GM12878 (cell line): ENCODE data around the gene SRSF2. TPM values are rescaled to one million over a fixed set of nuclear protein-coding genes. Genes with fewer than 3 reads are reported as not detected.

Experiments
- ATAC-seq: fragments of 200-7000 bp; cut with Tn5 transposase; 3 replicates; pipeline ENCODE4 v1.9.1; 2020; ENCODE audit warnings: mild to moderate bottlenecking, moderate library complexity
- BruUV-seq: library from RNA; stranded (reverse); fragments of 400-500 nt; replicated peaks from 2 replicates; lab custom pipeline; 2021; lab: Mats Ljungman, UMichigan
- CTCF ChIA-PET: fragments of 300-600 bp; sonication (Branson Sonifier 250); formaldehyde crosslinking; extraction: SDS; loops from one replicate; lab custom pipeline; 2021; ENCODE audit warnings: inconsistent platforms; lab: Yijun Ruan, JAX
- POLR2A ChIA-PET: fragments of 350-600 bp; formaldehyde crosslinking; extraction: SDS; loops from one replicate; lab custom pipeline; 2021; ENCODE audit warnings: inconsistent platforms; lab: Charles Lee
- RAD21 ChIA-PET: fragments of 300-600 bp; sonication (Branson Sonifier 250); formaldehyde crosslinking; loops from one replicate; lab custom pipeline; 2023; ENCODE audit warnings: antibody characterized with exemption; ENCODE audit not compliant: unreplicated experiment; lab: Charles Lee
- SMC1A ChIA-PET: fragments of 300-600 bp; sonication (Branson Sonifier 250); formaldehyde crosslinking; loops from one replicate; lab custom pipeline; 2023; ENCODE audit not compliant: unreplicated experiment, uncharacterized antibody; lab: Charles Lee
- DNase-seq: peaks from one replicate; pipeline ENCODE4 v3.0.0-alpha.2; 2011; ENCODE audit warnings: low read depth, low spot score
- FAIRE-seq: peaks from 3 replicates; lab custom pipeline; 2011; peaks lifted over from hg19 to GRCh38; lab: Jason Lieb, UNC
- H2AFZ ChIP-seq: 2 replicates; pipeline ENCODE4 v1.6.0; 2011; ENCODE audit warnings: low read depth, low read length, control low read depth; ENCODE audit not compliant: control insufficient read depth
- H3K27ac ChIP-seq: 2 replicates; pipeline ENCODE4 v1.5.1; 2011; ENCODE audit warnings: control low read depth; ENCODE audit not compliant: control insufficient read depth, insufficient read depth
- H3K27me3 ChIP-seq, 2 experiments: replicated peaks in 1 of 2; 2 replicates each; pipeline versions ENCODE4 v1.6.0 to v1.6.1; 2011; ENCODE audit warnings: low read length in 1 of 2; ENCODE audit not compliant: control insufficient read depth in 2 of 2, insufficient read depth in 2 of 2
- H3K36me3 ChIP-seq, 2 experiments: 2 replicates each; pipeline ENCODE4 v1.5.1; 2011; ENCODE audit warnings: low read length in 1 of 2; ENCODE audit not compliant: control insufficient read depth in 2 of 2, insufficient read depth in 2 of 2
- H3K4me1 ChIP-seq: 2 replicates; pipeline ENCODE4 v1.6.1; 2011; ENCODE audit warnings: mild to moderate bottlenecking, low read length, moderate library complexity, mixed read lengths; ENCODE audit not compliant: control insufficient read depth, insufficient read depth
- H3K4me2 ChIP-seq: 2 replicates; pipeline ENCODE4 v1.6.0; 2011; ENCODE audit warnings: control low read depth; ENCODE audit not compliant: control insufficient read depth, insufficient read depth
- H3K4me3 ChIP-seq: fragments of 200-600 bp; sonication (generic); 2 replicates; pipeline ENCODE4 v1.5.1; 2016
- H3K79me2 ChIP-seq: 2 replicates; pipeline ENCODE4 v1.6.0; 2011; ENCODE audit warnings: low read length; ENCODE audit not compliant: control insufficient read depth, insufficient read depth
- H3K9ac ChIP-seq: 2 replicates; pipeline ENCODE4 v1.8.0; 2011; ENCODE audit warnings: low read length, control low read depth, mixed read lengths; ENCODE audit not compliant: control insufficient read depth, insufficient read depth
- H3K9me3 ChIP-seq: replicated peaks from 3 replicates; pipeline ENCODE4 v1.5.1; 2011; ENCODE audit warnings: mild to moderate bottlenecking, low read length; ENCODE audit not compliant: control insufficient read depth, insufficient read depth
- H4K20me1 ChIP-seq: 2 replicates; pipeline ENCODE4 v1.6.0; 2011; ENCODE audit not compliant: control insufficient read depth, insufficient read depth
- NR2C2 ChIP-seq: IDR thresholded peaks from 2 replicates; pipeline ENCODE4 v1.6.1; 2011; ENCODE audit warnings: borderline replicate concordance, low read depth; ENCODE audit not compliant: control insufficient read depth, insufficient read length
- POLR2A ChIP-seq: IDR thresholded peaks from 2 replicates; pipeline ENCODE4 v1.6.1; 2011; ENCODE audit warnings: low read depth, mild to moderate bottlenecking, low read length
- SIN3A ChIP-seq: IDR thresholded peaks from 2 replicates; pipeline ENCODE4 v1.6.1; 2012; ENCODE audit warnings: low read depth, low read length, improper control_type of control experiment
- WGBS: methylation state at CpG from one replicate; pipeline ENCODE4 v1.1.6; 2016; ENCODE audit warnings: low lambda C conversion rate; ENCODE audit not compliant: insufficient replicate concordance, insufficient coverage; ENCODE audit errors: missing lambda C conversion rate; 5-methylcytosine and 5-hydroxymethylcytosine counted together
- in situ Hi-C: fragments of 300-500 bp; cut with MboI; formaldehyde crosslinking; loops from 9 replicates; pipeline ENCODE4 v1.14.3; 2018; ENCODE audit warnings: mixed read lengths
- intact Hi-C: fragments of 100-400 bp; cut with micrococcal nuclease; formaldehyde crosslinking; loops from one replicate; pipeline ENCODE4 v1.14.2; 2022; ENCODE audit not compliant: unreplicated experiment
- polyA plus RNA-seq, 11 experiments: library from polyadenylated mRNA; depleted of rRNA in 4 of 11; unstranded in 6 of 11; stranded (reverse) in 5 of 11; fragments of >200 nt; fragmentation: Nextera tagmentation in 4 of 11; fragmentation: Illumina TruSeq in 1 of 11; extraction: Ambion mirVana in 4 of 11; extraction: Trizol in 1 of 11; gene quantifications; 1 replicate in 1 of 11; 2 replicates in 10 of 11; pipeline versions ENCODE4 v1.2.1 to v1.2.3, GENCODE V29; 2011 to 2016; ENCODE audit warnings: inconsistent platforms in 2 of 11, missing spikeins in 2 of 11, low read depth in 1 of 11
- total RNA-seq, 4 experiments: library from RNA; depleted of rRNA in 3 of 4; stranded (reverse); fragments of >200 nt in 3 of 4; fragmentation: Illumina TruSeq in 1 of 4; extraction: Trizol in 1 of 4; gene quantifications; 2 replicates each; pipeline versions ENCODE4 v1.2.1 to v1.2.3, GENCODE V29; 2013 to 2021
- TF ChIP-seq, protein P1 (sequence below), 3 experiments: IDR thresholded peaks in 2 of 3; conservative IDR thresholded peaks in 1 of 3; 2 replicates each; pipeline ENCODE4 v1.5.1; 2011; ENCODE audit warnings: low read depth in 3 of 3, low read length in 3 of 3, mild to moderate bottlenecking in 3 of 3, control low read depth in 2 of 3, moderate library complexity in 2 of 3, inconsistent platforms in 1 of 3, mixed read lengths in 1 of 3; ENCODE audit not compliant: control insufficient read depth in 2 of 3, insufficient read depth in 1 of 3; ENCODE audit errors: extremely low read depth in 1 of 3

SRSF2 gene
- total and polyA plus RNA-seq, 10 of the 15 experiments (the other 5 are each of a cell fraction or from before 2014, with no cell fraction given): 225 to 795 (median 410) TPM

DNA sequence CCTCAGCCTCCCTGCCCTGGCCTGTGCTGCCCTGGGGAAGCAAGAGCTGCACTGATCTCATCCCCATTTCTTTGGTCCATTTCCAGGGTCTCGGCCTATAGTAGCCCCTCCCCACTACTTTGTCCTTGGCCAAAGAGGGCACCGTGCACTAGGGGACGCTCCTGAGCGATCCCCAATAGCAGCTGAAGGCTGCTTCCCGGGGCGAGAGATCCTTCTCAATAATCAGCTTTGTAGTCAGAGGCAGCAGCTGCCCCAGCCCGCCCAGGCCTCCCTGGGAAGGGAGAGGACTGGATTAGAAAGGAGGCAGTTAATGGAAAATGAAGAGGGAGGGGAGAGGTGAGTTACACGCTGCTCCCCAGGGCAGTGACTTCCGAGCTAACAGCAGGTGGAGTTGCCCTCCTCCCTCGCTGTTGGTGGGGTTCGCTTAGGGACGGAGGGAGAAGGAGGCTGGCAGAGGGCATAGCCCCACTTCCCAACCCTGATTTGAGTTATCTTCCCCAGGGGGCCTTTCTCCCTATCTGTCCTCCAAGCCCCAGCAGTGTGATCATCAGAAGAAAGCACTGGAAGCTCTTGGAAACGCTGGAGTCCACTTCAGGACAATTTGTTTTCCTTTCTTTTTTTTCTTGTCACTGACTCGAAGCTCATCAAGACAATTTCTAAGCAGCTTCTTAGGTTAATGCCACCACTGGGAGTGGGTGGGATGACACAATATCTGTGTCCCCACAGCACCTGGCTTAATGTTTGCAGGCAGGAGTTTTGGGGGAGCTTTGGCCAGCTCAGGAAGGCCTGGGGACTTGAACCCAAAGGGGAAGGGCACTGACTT lies 28.9 kb downstream of the SRSF2 start:
- H3K36me3 ChIP-seq: no peaks in the 10 kb centered on the region
- CTCF ChIA-PET: interaction anchor here (1.0 to 1.5 kb wide), 4 partner anchors 9 to 83 kb away, joined by 3 to 6 read pairs (median 4); no protein-coding TSS in a partner anchor
- H3K9ac ChIP-seq: no peak overlapping the region

More for the DNA sequence above, 28.9 kb downstream of the SRSF2 start:
- H3K9me3 ChIP-seq: no peaks in the 10 kb centered on the region
- TF ChIP-seq SIN3A (no peak), NR2C2 (no peak), POLR2A (no peak)
- TF ChIP-seq, protein P1, sequence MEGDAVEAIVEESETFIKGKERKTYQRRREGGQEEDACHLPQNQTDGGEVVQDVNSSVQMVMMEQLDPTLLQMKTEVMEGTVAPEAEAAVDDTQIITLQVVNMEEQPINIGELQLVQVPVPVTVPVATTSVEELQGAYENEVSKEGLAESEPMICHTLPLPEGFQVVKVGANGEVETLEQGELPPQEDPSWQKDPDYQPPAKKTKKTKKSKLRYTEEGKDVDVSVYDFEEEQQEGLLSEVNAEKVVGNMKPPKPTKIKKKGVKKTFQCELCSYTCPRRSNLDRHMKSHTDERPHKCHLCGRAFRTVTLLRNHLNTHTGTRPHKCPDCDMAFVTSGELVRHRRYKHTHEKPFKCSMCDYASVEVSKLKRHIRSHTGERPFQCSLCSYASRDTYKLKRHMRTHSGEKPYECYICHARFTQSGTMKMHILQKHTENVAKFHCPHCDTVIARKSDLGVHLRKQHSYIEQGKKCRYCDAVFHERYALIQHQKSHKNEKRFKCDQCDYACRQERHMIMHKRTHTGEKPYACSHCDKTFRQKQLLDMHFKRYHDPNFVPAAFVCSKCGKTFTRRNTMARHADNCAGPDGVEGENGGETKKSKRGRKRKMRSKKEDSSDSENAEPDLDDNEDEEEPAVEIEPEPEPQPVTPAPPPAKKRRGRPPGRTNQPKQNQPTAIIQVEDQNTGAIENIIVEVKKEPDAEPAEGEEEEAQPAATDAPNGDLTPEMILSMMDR (IDR thresholded peaks at IDR 0.05 in 2 of 3, conservative IDR thresholded peaks at IDR 0.05 in 1 of 3; ENCODE audit: control insufficient read depth in 2 of 3, extremely low read depth in 1 of 3, insufficient read depth in 1 of 3, low read depth in 3 of 3, low read length in 3 of 3): 0 out of 6 replicates have a peak, but pooled peaks of 2 of the 3 experiments have one; percentile 2 to 5
- H4K20me1 ChIP-seq: no peaks in the 10 kb centered on the region
- FAIRE-seq (no peak), ATAC-seq (no peak), DNase-seq (no peak)
- H3K4me3 ChIP-seq: no peak overlapping the region
- H3K79me2 ChIP-seq: no peaks in the 10 kb centered on the region
- RAD21 ChIA-PET: no interaction called here
- BruUV-seq: no TSS peak
- no peak overlapping the region for H3K27ac ChIP-seq
- H3K4me2 ChIP-seq: no peak overlapping the region
- H3K4me1 ChIP-seq: no peaks in the 10 kb centered on the region
- WGBS: 47% methylated on average over 14 of the region's 14 CpGs
- in situ Hi-C loops: no loop called here
- H3K27me3 ChIP-seq: no peaks in the 10 kb centered on the region; a peak in 2 of 4 replicates
- POLR2A ChIA-PET: interaction anchor here (0.5 kb wide), 1 partner anchor 148 kb away, joined by 3 read pairs; no protein-coding TSS in a partner anchor
- SMC1A ChIA-PET: interaction anchor here (0.6 kb wide), 1 partner anchor 379 kb away, joined by 3 read pairs; no protein-coding TSS in a partner anchor
- no peak overlapping the region for H2AFZ ChIP-seq
- intact Hi-C loops: no loop called here
